GM10248 (cell line): ENCODE measurements around the gene KIAA1549.

Source experiments
- CTCF ChIA-PET: fragments of 300-600 bp; sonication (Branson Sonifier 250); formaldehyde crosslinking; extraction: SDS; loops from one replicate; lab custom pipeline; 2021; ENCODE audit warnings: antibody characterized with exemption; lab: Yijun Ruan, JAX
- POLR2A ChIA-PET: fragments of 350-650 bp; sonication (Branson Sonifier 250); formaldehyde crosslinking; extraction: SDS; loops from one replicate; lab custom pipeline; 2020; ENCODE audit warnings: antibody characterized with exemption; lab: Yijun Ruan, JAX
- DNase-seq: peaks from one replicate; pipeline ENCODE4 v3.0.0; 2012; ENCODE audit errors: extremely low spot score
- CTCF ChIP-seq: IDR thresholded peaks from 2 replicates; pipeline ENCODE4 v1.5.1; 2012; ENCODE audit warnings: mild to moderate bottlenecking, low read depth; ENCODE audit errors: extremely low read depth, missing control alignments, control extremely low read depth

The KIAA1549 gene

DNA sequence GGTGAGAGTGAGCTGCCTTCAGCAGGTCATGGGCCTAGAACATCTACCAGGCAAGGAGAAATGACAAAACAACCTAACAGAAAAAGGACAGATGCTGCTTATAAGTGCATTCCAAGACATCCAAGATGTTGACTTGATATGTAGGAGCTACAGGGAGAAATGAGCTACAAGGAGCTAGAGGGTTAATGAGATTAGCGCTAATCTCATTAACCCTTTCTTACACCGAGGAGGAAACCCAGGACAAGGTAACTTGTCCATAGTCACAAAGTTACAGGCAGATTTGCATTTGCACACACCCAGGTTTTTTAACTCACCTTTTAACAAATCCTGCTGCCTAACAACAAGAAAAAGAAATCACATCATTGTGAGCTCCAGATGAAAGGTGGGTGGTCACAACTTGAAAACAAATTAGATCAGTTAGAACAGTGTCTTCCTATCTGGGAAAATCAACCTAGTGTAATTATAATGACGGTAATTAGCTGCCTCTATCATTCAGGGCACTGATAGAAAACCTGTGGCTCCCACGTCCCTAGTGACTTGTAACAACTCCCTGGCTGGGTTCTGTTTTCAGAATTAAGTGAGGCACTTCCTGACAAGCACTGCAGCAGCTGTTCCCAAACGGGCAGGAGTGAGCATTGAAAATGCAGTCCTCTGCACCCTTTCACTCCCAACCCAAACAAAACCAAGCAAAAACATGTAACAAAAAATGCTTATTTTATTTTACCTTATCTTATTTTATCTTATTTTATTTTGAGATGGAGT lies 5.7 kb downstream of the KIAA1549 start:
- ChIA-PET CTCF (interaction anchor here (0.6 to 1.2 kb wide), 2 partner anchors 11 to 16 kb away, joined by 3 read pairs; no protein-coding TSS in a partner anchor), POLR2A (no interaction called here)
- DNase-seq = no peak
- TF ChIP-seq CTCF = no peak

GRCh38 chr7:138974675-138975292 lies 6.4 kb downstream of the KIAA1549 start:
- no peak for TF ChIP-seq CTCF
- DNase-seq = no peak
- ChIA-PET POLR2A (no interaction called here), CTCF (interaction anchor here (1.2 to 1.3 kb wide), 2 partner anchors 11 to 15 kb away, joined by 3 read pairs; no protein-coding TSS in a partner anchor)

GRCh38 chr7:138974103-138974502 lies 7.1 kb downstream of the KIAA1549 start:
- no peak for DNase-seq
- POLR2A ChIA-PET = no interaction called here
- no peak for TF ChIP-seq CTCF
- CTCF ChIA-PET = interaction anchor here (1.2 to 1.3 kb wide), 2 partner anchors 12 to 14 kb away, joined by 3 read pairs; no protein-coding TSS in a partner anchor

DNA sequence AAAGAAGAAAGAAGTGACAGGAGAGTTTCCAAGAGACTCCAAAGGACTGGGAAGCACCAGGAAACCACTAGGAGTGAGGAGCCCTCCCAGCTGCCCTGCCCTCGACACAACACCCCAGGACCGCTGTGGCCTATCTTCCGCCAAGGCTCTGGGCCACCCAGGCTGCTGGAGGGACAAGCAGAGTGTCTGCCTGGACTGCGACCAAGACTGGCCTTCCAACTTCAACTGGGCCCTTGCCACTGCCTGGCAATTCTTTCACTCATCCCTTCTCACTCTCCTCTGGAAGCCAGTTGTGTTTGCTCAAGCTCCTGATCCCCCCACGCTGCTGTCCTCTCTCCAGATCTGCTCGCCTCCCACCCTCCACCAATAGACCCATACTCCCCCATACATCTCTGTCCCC lies 10.2 kb downstream of the KIAA1549 start:
- ChIA-PET CTCF (no interaction called here), POLR2A (no interaction called here)
- no peak for DNase-seq
- TF ChIP-seq CTCF = no peak

DNA sequence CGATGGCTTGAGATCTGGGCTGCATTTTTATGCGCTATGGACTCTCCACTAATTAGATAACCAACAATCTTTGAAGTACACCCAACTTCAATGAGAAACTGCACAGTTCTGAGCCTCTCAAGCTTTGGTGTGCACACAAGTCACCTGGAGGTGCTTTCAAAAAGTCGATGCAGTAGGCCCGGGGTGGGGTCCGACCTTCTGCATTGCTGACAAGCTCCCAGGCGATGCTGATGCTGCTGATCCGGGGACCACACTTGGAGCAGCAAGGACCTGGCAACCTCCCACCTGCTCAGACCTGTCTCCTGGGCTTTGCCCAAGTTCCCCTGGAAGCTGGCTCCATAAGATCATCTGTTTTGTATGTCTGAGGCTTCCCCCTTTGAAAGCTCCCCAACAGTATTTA lies 10.7 kb downstream of the KIAA1549 start:
- CTCF ChIA-PET = no interaction called here

GRCh38 chr7:138967159-138967558 lies 14.0 kb downstream of the KIAA1549 start:
- ChIA-PET CTCF (no interaction called here), POLR2A (no interaction called here)
- no peak for DNase-seq
- TF ChIP-seq CTCF = no peak

More for the DNA sequence above, 10.7 kb downstream of the KIAA1549 start:
- DNase-seq = no peak
- POLR2A ChIA-PET = no interaction called here
- TF ChIP-seq CTCF = no peak
